GM19468 (cell line): ENCODE results near the gene AASDH.

Experiments used
- ATAC-seq: cut with Tn5 transposase; IDR thresholded peaks from one replicate; pipeline ENCODE4 v1.9.1; 2021; ENCODE audit warnings: mild to moderate bottlenecking, moderate library complexity, moderate number of reproducible peaks; ENCODE audit not compliant: unreplicated experiment; ENCODE audit errors: extremely low read depth

Gene AASDH

DNA sequence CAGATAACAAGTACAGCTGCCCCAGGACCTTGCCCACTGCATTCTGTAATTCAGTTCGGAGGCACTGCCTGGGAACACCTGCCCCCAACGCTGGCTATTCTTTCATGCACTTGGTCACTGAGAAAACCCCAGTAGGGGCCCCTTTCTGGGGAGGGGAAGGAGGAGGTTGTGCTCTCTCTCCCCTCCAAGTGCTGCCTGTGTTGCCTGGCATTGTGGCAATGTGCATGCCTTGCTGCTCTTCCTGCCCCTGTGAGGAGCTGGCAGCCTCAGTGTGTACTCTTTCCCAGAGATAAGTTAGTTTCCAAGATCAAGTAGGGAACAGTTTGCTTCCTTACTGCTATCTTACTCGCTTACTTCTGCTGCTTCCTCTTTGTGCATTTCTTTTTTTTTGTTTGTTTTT is 90.8 kb downstream of the AASDH start:
- no peak for ATAC-seq

DNA sequence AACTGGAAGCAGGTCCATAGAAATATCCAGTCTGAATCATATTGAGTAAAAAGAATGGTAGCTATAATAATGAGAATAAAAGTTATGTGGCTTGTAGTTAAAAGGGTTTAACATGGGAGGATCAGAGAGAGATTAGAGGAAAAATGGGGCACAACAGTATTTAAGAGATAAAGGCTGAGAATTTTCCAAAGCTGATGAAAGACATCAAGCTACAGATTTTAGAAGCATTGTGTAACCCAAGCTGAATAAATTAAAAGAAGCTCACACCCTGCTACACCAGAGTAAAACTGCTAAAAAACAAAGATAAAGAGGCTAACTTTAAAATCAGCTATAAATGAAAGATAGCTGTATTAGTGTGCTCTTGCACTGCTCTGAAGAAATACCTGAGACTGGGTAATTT is 94.2 kb downstream of the AASDH start:
- no peak for ATAC-seq

DNA sequence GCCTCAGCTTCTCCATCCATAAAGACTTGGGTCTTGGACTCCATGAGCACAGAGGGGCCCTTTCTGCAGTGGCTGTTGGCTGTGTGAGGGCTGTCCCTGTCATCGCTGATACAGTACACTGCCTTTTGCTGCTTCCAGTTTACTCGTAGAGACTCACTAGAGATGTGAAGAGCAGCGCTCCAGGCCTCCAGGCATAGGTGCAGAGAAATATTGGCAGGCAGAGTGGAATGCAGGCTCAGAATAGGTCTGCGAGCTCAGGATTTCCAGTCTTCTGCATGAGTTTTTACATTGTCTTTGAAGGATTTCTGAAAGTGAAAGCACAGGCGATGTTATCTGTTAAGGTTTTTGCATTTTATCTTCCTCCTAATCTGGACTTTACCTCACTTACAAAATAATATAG is 97.4 kb downstream of the AASDH start:
- ATAC-seq = no peak

DNA sequence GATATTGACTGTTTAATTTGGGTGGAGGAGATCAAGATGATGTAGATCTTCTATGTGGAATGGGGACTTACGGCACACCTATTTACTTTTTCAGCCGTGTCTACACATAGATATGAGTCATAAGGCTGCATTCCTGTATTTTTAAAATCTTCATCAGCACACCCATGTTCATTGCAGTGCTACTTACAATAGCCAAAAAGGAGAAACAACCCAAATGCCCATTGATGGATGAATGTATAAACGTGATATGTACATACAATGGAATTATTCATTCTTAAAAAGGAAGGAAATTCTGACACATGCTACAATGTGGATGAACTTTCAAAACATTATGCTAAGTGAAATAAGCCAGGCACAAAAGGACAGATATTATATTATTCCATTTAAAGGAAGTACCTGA is 98.6 kb downstream of the AASDH start:
- ATAC-seq = no peak
